HG03159 (cell line): Measurements from ENCODE around the gene KIF16B.
"Not testable (repeated sequence)": the region's sequence is repeated elsewhere in the genome, so short reads cannot be mapped to it uniquely, and the experiment has no call there.

ENCODE experiments used
- ATAC-seq: cut with Tn5 transposase; IDR thresholded peaks from one replicate; pipeline ENCODE4 v1.9.1; 2021; ENCODE audit warnings: mild to moderate bottlenecking, moderate library complexity; ENCODE audit not compliant: unreplicated experiment

The KIF16B gene

DNA sequence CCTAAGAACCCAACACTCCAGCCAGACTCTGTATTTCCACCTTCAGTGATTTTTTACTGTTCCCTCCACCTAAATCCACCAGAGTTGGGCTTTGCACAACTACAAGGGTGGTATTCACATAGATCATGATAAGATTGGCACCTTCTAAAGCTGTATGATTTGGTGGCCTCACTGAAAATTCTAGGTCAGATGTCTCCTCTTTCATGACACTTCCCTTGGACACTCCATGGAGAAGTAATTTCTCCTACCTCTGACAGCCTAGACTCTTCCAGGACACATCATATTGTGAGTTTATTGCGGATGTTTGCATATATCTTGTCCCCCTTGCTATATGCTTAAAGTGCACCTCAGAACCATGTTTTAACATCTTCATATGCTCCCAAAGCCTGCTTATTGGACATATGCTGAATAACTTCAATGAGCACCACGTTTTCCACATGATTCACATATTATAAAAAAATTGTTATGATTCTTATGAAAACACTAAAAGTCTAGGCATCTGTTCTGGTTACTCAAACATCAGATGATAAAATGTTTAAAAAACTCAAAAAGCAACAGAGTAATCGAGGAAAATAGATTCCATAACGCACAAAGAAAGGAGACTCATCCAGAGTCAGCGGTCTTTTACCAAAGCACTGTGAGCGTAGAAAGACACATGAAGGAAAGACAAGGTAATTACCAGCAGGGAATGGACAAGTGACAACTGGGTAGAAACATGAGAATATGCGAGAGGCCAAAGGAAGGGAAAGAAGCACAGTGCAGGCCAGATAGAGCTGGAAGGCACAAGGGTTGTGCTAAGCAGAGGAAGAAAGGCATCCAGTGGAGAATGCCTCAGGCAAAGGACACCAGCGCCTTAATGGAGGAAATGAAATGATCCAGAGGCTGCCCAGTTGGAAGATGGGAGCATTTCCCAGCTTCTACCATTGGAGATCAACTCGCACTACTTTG lies 46.5 kb downstream of the KIF16B start:
- no peak for ATAC-seq

DNA sequence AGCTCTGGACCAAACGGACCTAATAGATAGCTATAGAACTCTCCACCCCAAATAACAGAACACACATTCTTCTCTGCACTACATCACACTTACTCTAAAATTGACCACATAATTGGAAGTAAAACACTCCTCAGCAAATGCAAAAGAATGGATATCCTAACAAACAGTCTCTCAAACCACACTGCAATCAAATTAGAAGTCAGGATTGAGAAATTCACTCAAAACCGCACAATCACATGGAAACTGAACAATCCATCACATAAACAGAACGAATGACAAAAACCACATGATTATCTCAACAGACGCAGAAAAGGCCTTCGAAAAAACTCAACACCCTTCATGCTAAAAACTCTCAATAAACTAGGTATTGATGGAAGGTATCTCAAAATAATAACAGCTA lies 50.6 kb downstream of the KIF16B start:
- not testable (repeated sequence) for ATAC-seq

DNA sequence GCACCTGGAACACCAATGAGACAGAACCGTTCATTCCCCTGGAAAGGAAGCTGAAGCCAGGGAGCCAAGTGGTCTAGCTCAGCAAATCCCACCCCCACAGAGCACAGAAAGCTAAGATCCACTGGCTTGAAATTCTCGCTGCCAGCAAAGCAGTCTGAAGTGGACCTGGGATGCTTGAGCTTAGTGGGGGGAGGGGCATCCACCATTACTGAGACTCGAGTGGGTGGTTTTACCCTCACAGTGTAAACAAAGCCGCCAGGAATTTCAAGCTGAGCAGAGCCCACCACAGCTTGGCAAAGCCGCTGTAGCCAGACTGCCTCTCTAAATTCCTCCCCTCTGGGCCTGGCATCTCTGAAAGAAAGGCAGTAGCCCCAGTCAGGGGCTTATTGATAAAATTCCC lies 53.1 kb downstream of the KIF16B start:
- no peak for ATAC-seq

DNA sequence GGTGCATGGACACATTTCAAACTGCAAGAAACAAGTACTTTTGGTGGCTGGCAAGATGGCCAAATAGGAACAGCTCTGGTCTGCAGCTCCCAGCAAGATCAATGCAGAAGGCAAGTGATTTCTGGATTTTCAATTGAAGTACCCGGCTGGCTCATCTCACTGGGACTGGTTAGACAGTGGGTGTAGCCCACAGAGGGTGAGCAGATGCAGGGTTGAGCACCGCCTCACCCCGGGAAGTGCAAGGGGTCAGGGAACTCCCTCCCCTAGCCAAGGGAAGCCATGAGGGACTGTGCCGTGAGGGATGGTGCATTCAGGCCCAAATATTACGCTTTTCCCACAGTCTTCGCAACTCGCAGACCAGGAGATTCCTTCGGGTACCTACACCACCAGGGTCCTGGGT lies 53.6 kb downstream of the KIF16B start:
- ATAC-seq, result not testable (repeated sequence)

DNA sequence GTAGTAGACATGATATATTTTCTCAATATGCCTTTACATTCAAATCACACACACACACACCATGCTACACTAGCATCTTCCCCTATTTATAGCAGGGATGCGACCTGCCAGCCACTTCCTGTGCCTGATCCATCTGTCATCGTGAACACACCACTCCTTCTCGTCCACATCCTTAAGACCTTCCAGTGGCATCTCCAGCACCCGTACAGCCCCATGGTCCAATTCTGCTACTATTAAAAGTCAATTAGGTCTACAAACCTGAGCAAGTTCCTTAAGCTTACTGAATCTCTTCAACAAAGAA lies 54.5 kb downstream of the KIF16B start:
- ATAC-seq, result no peak

DNA sequence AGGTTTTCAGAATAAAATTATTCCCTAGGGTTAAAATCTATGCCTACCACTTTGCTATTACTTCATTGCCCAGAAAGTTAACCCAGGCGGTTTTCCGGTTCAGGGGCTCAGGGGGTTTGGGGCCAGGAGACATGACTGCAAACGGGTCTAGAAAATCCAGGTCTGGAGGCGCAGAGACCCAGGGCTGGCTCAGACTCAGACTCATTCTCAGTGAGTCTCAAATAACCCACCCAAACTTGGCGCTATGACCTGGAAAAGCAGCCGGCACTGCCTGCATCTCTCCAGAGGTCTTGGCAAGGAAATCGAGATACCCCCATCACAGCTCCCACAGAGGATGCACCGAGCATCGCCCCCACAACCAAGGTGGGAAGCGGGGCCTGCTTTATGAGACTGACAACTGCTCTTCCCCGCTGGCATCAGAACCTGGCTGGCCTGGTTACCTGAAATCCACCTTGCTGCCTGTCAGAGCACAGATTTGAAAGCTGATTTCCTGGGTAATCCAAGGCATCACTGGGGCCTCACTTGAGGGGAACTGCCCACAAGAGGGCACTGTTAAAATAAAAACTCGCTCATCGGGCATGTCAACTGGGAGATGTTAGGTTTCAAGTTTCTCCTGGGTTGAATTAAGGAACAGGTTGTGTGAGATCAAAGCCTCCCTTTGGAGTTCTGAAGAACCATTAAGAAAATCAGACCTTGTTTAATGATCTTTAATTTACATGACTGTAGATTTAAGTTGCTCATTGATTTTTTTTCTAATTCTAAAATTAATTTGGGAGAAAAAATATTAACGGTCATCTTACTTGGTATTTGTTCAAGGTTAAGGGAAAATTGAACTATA lies 55.1 kb downstream of the KIF16B start:
- no peak for ATAC-seq

DNA sequence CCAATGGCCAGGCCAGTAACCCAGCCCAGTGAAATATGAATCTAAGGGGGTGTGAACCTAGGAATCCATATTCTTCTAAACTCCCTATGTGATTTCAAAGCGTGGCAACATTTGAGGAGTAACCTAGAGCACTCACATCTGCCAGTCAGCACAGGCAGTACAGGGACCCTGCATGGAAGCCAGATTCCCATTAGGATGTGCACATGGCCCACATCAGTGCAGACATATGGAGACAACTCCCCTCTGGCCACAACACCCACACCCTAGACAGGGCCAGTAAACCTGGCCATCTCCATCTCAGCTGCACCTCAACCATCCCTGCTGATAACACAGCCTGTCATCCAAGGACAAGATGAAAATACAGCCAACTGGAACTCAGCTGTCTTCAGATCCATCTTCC lies 56.5 kb downstream of the KIF16B start:
- ATAC-seq, result no peak

DNA sequence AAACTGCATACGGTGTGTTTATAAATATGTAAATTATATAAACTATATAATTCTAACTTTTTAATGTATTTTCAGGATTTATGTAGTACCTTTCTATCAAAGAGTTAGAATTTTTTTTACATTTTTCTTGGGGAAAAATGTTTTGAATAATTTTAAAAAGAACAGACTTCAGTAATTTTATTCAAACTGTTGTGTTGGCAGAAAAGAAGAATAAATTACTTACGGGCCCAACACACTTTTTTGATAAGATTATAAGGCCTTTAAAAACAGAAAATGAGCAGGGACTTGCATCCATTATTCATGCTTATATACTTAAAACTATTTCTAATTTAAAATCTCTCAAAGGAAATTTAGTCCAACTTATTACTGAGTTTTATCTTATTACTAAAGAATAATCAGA lies 58.2 kb downstream of the KIF16B start:
- no peak for ATAC-seq

DNA sequence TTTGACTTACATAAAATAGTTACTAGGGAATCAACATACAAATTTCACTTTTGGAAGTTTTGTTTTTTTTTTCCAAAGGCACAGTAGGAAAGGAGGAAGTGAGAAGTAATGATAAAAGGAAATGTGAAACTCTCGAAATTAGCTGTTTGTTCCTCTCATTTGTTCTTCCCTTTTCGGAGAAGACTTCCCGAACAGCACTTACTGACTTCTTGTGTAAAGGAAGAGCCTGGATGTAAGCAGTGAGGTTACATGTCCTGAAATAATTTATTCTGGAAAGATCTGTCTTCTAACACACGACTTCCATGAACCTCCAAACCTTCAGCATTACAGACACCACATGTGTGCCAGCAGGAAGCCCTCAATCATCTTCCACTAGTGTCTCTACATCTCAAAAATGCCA lies 59.1 kb downstream of the KIF16B start:
- ATAC-seq, result no peak

DNA sequence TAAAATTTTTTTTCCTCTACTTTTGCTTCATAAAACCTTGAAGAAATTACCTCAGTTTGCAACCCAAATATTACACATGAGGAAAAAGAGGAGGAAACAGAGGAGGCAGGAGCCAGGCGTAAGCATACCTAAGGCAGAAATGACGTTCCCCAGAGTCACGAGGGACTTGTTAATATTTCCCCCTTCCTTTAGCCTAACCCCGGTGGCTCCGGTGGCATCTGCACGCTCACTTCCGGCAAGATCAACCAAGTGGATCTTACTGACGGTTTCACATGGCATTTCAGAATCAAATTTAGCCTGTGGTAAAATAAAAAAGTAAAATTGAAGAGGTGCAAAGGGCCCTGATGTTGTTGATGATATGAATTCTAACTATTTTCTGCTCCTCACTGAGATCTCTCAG lies 67.4 kb downstream of the KIF16B start:
- no peak for ATAC-seq

DNA sequence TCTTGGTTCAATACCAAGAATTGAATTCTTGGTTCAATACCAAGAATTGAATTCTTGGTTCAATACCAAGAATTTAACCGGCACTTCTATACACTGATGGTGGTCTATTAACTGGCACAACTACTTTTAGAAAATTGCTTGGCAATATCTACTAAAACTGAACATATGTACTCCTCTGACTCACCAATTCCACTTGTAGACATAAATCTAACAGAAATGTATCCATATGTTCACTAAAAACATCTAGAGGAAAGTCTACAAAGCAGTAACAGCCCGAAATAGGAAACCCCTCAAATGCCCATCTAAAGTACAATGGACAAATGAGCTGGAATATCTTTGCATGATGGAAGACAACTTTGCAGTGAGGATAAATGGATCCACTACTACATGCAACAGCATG lies 71.9 kb downstream of the KIF16B start:
- ATAC-seq, result no peak

DNA sequence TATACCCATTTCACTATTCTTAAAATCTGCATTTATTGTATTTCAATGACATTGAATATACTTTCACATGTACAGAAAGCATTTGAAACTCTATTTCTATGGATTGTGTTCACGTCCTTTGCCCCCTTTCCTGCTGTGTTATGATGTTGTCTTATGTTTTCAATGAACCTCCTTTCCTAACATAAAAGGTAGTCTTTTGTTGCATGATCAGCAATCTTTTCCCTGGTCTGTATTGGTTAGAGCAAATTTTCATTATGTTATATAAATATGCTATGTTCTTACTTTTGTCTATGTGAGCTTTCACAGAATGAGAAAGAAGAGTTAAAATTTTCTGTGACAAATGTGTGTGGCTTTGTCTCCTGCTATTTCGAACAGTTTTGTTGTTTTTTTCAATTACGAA lies 73.1 kb downstream of the KIF16B start:
- ATAC-seq, result no peak

DNA sequence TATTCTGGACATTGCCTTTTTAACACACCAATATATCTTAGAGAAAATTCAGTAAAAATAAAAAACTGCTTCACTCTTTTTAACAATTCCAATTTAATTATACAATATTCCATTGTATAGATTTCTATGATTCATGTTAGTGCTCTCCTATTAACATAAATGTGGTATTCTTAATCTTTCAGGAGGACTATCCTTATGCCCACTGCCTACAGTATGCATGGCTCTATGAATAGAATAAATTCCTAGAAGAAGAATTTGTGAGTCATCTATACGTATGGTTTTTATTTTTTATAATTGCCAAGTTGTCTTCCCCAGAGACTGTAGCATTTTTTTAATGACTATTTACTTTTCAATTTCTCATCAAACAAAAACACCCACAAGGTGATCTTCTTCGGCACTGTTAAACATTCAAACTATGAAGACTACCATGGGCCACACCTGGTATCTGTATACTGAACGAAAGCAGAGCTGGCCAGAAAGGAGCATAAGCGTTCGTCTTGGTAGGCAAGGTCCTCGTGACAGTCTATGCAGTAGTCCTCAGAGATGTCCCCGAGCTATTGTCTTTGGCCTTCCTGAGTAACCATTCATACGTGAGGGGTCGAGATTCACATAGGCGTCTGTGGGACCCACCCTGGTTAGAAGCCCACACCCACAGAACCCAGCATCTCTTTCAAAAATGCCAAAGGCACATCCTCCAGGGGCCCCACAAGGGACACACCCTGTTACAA lies 74.6 kb downstream of the KIF16B start:
- ATAC-seq, result no peak

DNA sequence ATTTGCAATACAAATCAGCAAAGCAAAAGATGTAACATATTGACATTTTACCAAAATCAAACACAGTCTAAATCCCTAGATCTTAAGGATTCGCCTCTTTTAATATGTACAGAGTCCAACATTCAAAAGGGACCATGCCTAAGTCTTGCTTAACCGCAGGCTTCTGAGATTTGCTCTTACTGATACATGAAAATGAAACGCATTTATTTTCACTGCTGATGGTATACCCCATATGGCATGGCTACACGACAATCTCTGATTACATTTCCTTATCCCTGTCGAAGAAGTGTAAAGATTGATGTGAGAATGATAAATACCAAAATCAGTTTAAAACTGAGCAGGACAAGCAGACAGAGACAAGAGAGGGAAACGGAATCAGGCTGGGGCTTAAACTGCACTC lies 75.4 kb downstream of the KIF16B start:
- ATAC-seq, result no peak

DNA sequence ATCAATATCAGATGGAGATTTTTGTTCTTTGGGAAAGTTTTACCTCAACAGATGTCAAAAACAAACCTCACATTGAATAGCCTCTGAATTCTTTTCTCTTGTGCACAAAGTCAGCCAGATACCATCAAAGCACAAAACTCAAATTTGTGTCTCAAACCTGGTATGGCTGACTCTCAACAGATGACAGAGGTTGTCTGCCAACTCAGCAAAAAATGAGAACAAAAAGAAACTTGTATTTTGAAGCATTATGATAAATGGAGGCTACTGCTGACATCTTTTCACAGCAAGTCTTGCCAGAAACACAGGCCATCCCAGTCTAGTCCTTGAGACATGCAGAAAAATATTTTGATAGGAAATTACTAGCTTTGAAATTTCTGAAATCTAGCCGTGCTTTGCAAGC lies 79.8 kb downstream of the KIF16B start:
- no peak for ATAC-seq

DNA sequence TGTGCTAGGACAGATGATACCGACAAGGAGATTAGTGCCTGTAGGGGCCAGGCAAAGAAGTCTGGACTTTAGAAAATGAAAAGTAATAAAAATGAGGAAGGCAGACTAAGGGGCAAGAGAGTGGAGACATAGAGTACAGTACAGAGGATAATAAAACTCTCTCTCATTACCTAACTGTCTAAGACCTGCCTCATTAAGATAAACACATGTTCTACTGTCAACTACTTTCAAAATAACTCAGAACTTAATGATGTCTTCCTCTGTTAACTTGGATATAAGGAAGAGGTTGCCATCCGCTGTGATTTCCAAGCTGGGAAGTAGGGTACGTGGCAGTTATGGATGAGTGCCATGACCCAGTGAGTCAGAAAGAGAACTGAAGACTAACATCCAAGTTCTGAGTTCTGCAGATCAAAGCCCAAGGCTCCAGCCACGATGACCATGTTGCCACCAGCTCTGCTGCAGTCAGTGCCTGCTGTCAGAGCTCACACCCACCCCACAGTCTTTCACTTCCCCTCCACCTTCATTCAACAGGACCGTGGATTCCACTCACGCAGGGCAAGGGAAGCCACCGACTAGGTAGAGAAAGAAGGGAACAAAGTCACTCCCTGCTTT lies 81.8 kb downstream of the KIF16B start:
- peak; percentile 79 for ATAC-seq

DNA sequence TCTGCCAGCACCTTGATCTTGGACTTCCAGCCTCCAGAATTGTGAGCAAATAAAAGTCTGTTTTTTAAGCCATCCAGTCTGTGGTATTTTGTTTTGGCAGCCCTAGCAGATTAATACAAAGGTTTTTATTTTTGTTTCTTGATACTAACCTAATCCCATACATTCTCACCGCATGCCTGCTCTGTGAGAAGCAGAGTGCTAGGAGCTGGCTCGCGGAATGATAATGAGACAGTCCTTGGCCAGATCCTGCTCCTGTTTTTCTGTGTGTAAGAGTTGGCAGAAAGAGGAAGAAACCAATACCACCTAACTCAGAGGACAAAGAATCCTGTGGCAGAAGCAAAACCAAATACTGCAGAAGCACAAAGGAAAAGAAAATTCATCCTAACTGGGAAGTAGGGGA lies 82.6 kb downstream of the KIF16B start:
- ATAC-seq, result no peak

DNA sequence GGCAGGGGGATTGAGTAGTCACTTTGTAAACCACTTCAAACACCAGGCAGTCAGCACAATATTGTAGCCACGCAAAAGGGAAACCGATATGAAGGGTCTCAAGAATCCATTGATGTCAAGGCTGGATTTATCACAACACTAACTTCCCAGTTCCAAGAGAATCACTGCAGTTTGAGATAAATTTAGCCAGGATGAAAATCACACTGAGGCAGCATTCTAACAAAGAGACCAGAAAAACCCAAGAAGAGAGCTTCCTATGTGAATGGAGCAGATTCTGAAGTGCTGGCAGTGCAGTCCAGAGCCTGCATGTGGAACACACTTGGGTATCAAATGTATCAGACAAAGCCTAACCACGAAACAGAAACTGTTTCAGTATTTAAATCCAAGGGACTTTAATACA lies 84.6 kb downstream of the KIF16B start:
- ATAC-seq, result no peak

DNA sequence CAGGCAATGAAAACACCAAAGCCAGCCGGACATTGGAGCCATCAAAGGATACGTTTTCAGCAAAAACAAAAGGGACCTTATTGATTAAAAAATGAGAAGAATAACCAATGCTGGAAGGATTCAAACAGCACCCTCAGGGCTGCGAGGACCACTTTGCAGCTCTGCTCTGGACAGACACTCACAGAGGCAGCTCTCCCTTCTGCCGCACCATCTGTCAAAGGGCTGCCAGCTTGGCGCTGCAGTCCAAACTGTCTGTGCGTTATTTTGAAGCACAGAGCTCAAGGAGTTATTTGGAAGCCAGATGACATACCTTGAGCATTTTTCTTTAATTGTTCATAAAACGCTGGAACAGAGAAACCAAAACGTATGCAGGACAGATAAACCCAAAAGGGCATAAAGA lies 85.2 kb downstream of the KIF16B start:
- ATAC-seq, result no peak

DNA sequence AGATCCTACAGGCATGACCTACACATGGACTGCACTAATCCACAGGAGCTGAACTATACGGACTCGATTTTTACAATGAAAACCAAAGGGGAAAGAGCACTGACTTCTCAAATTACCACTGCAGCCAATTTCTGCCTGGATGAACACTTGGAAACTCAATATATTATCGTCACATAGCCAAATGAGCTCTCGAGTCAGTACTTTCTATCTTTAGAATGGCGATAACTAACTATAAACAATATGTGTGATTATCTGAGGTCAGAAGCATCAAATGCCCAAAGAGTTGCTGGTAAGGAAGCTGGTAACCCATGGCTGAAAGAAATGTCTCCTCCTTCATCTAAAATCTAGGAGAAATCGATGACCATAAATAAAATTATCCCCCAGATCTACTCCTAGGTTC lies 86.7 kb downstream of the KIF16B start:
- ATAC-seq, result no peak

DNA sequence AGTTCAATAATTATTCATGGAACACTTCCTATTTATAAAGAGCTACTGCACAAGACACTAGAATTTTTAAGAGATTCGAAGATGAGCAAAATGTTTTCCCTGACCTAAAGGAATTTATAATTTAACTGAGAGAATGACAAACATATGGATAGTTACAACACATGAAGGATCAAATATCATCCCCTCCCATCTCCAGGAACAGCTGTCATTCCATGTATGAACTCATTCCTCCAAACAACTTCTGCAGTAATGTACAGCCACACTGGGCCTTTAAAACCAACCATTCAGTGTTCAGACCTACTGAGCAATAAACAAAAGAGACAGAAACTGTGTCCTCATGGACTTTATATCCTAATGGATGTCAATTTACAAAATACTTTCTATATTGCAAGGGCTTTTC lies 87.8 kb downstream of the KIF16B start:
- ATAC-seq, result no peak
